ENCODE measurements around the gene CAMSAP1. TPM values are rescaled to one million over a fixed set of nuclear protein-coding genes. Genes with fewer than 3 reads are reported as not detected.

The CAMSAP1 gene
- total and polyA plus RNA-seq, 9 of the 15 experiments (the other 6 are each of a cell fraction or from before 2014, with no cell fraction given): 1.5 to 28.8 (median 14.3) TPM

DNA sequence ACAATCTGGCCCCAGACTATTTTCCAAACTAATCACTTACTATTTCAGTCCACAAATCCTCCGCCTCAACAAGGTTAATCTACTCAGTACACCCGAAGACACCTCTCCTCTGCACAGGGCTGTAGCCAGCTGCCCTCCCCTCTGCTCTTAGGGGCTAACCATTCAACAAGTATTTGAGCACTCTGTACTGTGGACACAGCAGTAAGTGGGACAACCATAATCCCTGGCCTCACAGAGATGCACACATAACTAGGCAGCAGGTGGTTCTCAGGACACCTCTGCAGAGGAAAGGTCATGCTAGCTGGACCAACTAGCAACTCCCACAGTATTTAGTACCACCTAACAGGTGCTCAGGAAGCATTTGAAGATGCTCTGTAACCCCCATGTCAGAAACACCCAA lies 5.5 kb downstream of the CAMSAP1 start:
- no peaks in the 10 kb centered on the region for H3K27me3 ChIP-seq (ENCODE audit: control insufficient read depth in 2 of 2, insufficient read depth in 2 of 2, low read length in 2 of 2)
- ChIA-PET CTCF (ENCODE audit: low intra/inter-chr PET ratio) (no interaction called here), POLR2A (no interaction called here)
- in situ Hi-C loops (cut with MboI): no loop called here
- FAIRE-seq (no peak), ATAC-seq (no peak), DNase-seq (ENCODE audit: extremely low read depth in 1 of 4, low spot score in 3 of 4) (no peak)
- H3K9me3 ChIP-seq (replicated peaks; ENCODE audit: control insufficient read depth, insufficient read depth, low read depth, low read length): no peaks in the 10 kb centered on the region
- H4K20me1 ChIP-seq (replicated peaks; ENCODE audit: control insufficient read depth, insufficient read depth, low read length): peaks cover 19% of the 10 kb centered on the region
- H3K4me3 ChIP-seq: no peak overlapping the region
- H2AFZ ChIP-seq (ENCODE audit: low read depth, low read length): no peak overlapping the region
- no TSS peak for BruUV-seq (replicated peaks)
- intact Hi-C loops (cut with micrococcal nuclease): no loop called here
- H3K9ac ChIP-seq (ENCODE audit: insufficient read depth in 1 of 2, low read depth in 2 of 2, low read length in 2 of 2): no peak overlapping the region; a peak in 1 of 4 replicates
- peaks cover 30% of the 10 kb centered on the region; the same call in 2 of the 3 replicates for H3K36me3 ChIP-seq (ENCODE audit: control insufficient read depth, insufficient read depth, low read length)
- no peak overlapping the region for H3K27ac ChIP-seq (ENCODE audit: extremely low read depth, low read depth, low read length)
- 59% methylated on average over 2 of the region's 2 CpGs for WGBS (ENCODE audit: insufficient coverage, low coverage, missing lambda C conversion rate)
- H3K79me2 ChIP-seq (ENCODE audit: control insufficient read depth, insufficient read depth, low read length): peaks cover 95% of the 10 kb centered on the region
- no peak for TF ChIP-seq POLR3A (IDR thresholded peaks at IDR 0.05; ENCODE audit: borderline replicate concordance, extremely low read depth, insufficient read depth, insufficient read length)
- TF ChIP-seq MAFK (IDR thresholded peaks at IDR 0.05; ENCODE audit: low read length): no peak
- TF ChIP-seq EP400 (IDR thresholded peaks at IDR 0.05): no peak
- no peak for TF ChIP-seq EGR1 (conservative IDR thresholded peaks at IDR 0.05)
- no peak for TF ChIP-seq SRSF7 (optimal IDR thresholded peaks at IDR 0.05; ENCODE audit: low read depth, low read length)
- TF ChIP-seq, protein P1, sequence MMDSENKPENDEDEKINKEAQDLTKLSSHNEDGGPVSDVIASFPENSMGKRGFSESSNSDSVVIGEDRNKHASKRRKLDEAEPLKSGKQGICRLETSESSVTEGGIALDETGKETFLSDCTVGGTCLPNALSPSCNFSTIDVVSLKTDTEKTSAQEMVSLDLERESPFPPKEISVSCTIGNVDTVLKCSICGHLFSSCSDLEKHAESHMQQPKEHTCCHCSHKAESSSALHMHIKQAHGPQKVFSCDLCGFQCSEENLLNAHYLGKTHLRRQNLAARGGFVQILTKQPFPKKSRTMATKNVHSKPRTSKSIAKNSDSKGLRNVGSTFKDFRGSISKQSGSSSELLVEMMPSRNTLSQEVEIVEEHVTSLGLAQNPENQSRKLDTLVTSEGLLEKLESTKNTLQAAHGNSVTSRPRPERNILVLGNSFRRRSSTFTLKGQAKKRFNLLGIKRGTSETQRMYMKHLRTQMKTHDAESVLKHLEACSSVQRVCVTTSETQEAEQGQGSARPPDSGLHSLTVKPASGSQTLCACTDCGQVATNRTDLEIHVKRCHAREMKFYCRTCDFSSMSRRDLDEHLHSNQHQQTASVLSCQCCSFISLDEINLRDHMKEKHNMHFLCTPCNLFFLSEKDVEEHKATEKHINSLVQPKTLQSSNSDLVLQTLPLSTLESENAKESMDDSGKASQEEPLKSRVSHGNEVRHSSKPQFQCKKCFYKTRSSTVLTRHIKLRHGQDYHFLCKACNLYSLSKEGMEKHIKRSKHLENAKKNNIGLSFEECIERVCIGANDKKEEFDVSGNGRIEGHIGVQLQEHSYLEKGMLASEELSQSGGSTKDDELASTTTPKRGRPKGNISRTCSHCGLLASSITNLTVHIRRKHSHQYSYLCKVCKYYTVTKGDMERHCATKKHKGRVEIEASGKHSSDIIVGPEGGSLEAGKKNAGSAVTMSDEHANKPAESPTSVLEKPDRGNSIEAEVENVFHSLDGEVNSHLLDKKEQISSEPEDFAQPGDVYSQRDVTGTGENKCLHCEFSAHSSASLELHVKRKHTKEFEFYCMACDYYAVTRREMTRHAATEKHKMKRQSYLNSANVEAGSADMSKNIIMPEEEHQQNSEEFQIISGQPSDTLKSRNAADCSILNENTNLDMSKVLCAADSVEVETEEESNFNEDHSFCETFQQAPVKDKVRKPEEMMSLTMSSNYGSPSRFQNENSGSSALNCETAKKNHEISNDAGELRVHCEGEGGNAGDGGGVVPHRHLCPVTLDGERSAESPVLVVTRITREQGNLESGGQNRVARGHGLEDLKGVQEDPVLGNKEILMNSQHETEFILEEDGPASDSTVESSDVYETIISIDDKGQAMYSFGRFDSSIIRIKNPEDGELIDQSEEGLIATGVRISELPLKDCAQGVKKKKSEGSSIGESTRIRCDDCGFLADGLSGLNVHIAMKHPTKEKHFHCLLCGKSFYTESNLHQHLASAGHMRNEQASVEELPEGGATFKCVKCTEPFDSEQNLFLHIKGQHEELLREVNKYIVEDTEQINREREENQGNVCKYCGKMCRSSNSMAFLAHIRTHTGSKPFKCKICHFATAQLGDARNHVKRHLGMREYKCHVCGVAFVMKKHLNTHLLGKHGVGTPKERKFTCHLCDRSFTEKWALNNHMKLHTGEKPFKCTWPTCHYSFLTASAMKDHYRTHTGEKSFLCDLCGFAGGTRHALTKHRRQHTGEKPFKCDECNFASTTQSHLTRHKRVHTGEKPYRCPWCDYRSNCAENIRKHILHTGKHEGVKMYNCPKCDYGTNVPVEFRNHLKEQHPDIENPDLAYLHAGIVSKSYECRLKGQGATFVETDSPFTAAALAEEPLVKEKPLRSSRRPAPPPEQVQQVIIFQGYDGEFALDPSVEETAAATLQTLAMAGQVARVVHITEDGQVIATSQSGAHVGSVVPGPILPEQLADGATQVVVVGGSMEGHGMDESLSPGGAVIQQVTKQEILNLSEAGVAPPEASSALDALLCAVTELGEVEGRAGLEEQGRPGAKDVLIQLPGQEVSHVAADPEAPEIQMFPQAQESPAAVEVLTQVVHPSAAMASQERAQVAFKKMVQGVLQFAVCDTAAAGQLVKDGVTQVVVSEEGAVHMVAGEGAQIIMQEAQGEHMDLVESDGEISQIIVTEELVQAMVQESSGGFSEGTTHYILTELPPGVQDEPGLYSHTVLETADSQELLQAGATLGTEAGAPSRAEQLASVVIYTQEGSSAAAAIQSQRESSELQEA (IDR thresholded peaks at IDR 0.05; ENCODE audit: low read depth): no peak
- TF ChIP-seq ZNF121 (CRISPR knock-in tag; conservative IDR thresholded peaks at IDR 0.05): no peak
- no peak for TF ChIP-seq FOXA1 (IDR thresholded peaks at IDR 0.05; ENCODE audit: borderline replicate concordance)
- TF ChIP-seq SMC3 (conservative IDR thresholded peaks at IDR 0.05; ENCODE audit: insufficient read depth, low read depth, low read length): no peak
- TF ChIP-seq ZSCAN32 (CRISPR knock-in tag; IDR thresholded peaks at IDR 0.05): no peak
- TF ChIP-seq ZZZ3 (IDR thresholded peaks at IDR 0.05): no peak
- TF ChIP-seq, protein P2, sequence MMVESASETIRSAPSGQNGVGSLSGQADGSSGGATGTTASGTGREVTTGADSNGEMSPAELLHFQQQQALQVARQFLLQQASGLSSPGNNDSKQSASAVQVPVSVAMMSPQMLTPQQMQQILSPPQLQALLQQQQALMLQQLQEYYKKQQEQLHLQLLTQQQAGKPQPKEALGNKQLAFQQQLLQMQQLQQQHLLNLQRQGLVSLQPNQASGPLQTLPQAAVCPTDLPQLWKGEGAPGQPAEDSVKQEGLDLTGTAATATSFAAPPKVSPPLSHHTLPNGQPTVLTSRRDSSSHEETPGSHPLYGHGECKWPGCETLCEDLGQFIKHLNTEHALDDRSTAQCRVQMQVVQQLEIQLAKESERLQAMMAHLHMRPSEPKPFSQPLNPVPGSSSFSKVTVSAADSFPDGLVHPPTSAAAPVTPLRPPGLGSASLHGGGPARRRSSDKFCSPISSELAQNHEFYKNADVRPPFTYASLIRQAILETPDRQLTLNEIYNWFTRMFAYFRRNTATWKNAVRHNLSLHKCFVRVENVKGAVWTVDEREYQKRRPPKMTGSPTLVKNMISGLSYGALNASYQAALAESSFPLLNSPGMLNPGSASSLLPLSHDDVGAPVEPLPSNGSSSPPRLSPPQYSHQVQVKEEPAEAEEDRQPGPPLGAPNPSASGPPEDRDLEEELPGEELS (CRISPR knock-in tag; IDR thresholded peaks at IDR 0.05; ENCODE audit: borderline replicate concordance): no peak
- TF ChIP-seq MAFG (tag; conservative IDR thresholded peaks at IDR 0.05): no peak
- no peak for TF ChIP-seq DPF2 (IDR thresholded peaks at IDR 0.05)
- peaks cover 20 to 26% of the 10 kb centered on the region in 2 experiments; a peak in 4 of 5 replicates for H3K4me1 ChIP-seq (replicated peaks in 1 of 2; ENCODE audit: control insufficient read depth in 2 of 2, insufficient read depth in 2 of 2, low read length in 2 of 2)
- no peak overlapping the region for H3K4me2 ChIP-seq (ENCODE audit: insufficient read depth, low read length)
- H3K9me1 ChIP-seq (ENCODE audit: control insufficient read depth, insufficient read depth, low read length): no peaks in the 10 kb centered on the region
